Activated CD8-positive, alpha-beta memory T cell treated with anti-CD3 and anti-CD28 coated beads, Interleukin-2, amount 10 ng/mL, durations not matched to agents 7 days and 5 days (primary cell): ENCODE data around the gene CMIP. TPM values are rescaled to one million over a fixed set of nuclear protein-coding genes. Genes with fewer than 3 reads are reported as not detected.
"Not testable (repeated sequence)": the region's sequence is repeated elsewhere in the genome, so short reads cannot be mapped to it uniquely, and the experiment has no call there.

Source experiments
- ATAC-seq: fragments of 150-1000 bp; cut with Tn5 transposase; one replicate; pipeline ENCODE4 v1.10.0; 2021; ENCODE audit warnings: moderate library complexity
- CTCF ChIA-PET: fragments of 350-600 bp; sonication (Branson Sonifier 250); formaldehyde crosslinking; loops from one replicate; lab custom pipeline; 2021; ENCODE audit warnings: antibody characterized with exemption; lab: Charles Lee
- DNase-seq: peaks from one replicate; pipeline ENCODE4 v3.0.0-alpha.2; 2020
- H3K27ac Mint-ChIP-seq: one replicate; pipeline ENCODE4 v1.8.0; 2021; ENCODE audit warnings: mild to moderate bottlenecking, mixed read lengths
- H3K27me3 Mint-ChIP-seq: one replicate; pipeline ENCODE4 v1.8.0; 2021; ENCODE audit warnings: mixed read lengths
- H3K36me3 Mint-ChIP-seq: one replicate; pipeline ENCODE4 v1.8.0; 2021; ENCODE audit warnings: mild to moderate bottlenecking, mixed read lengths
- H3K4me1 Mint-ChIP-seq: one replicate; pipeline ENCODE4 v1.8.0; 2021; ENCODE audit warnings: mixed read lengths
- H3K4me3 Mint-ChIP-seq: one replicate; pipeline ENCODE4 v1.8.0; 2021; ENCODE audit warnings: mild to moderate bottlenecking, moderate library complexity, mixed read lengths
- H3K9me3 Mint-ChIP-seq: one replicate; pipeline ENCODE4 v1.8.0; 2022; ENCODE audit warnings: low read depth, mixed read lengths
- total RNA-seq, 2 experiments: library from RNA; stranded (reverse); gene quantifications; one replicate each; pipeline ENCODE4 v1.2.3, GENCODE V29; 2021

CMIP gene
- 10 to 100 TPM; 77.4 to 98.8 TPM for total RNA-seq

DNA sequence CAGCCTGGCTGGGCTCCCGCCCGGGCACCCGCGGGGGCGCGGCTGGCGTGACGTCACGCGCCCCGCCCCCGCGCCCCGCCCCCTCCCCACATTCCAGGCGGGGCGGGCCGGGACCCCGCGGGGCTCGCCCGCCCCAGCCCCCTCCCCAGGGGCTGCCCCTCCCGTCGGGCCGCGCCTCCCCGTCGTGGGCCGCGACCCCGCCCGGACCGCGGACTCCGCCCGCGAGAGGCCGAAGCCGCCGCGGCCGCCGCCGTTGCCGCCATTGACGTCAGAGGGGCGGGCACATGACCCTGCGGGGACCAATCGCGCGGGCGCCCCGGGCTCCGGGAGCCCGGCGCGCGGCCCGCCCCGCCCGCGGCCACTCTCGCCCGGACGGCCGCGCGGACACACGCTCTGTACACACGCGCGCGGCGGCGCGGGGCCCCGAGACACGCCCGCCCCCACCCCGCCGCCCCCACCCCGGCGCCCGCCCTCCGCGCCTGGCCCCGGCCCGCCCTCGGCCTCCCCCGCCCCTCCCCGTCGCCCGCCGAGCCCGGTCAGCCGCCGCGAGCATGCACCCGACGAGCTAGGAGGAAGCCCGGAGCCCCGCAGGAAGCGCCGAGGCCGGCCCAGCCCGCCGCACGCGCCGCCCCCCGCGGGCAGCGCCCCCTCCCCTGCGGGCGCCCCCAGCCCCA is at the start of gene CMIP:
Gene CMIP, plus strand, starts transcription at position 361 of the 674 bp plus-strand sequence.
- H3K9me3 Mint-ChIP-seq = no peaks in the 10 kb centered on the region
- CTCF ChIA-PET = interaction anchor here (0.8 kb wide), 1 partner anchor 10 kb away, joined by 3 read pairs; no protein-coding TSS in a partner anchor
- H3K27me3 Mint-ChIP-seq = peaks cover 26% of the 10 kb centered on the region
- ATAC-seq (peak; percentile 85), DNase-seq (peak; percentile 85)
- peak within 1 kb of the TSS; percentile 91 for H3K4me3 Mint-ChIP-seq
- peaks cover 51% of the 10 kb centered on the region for H3K4me1 Mint-ChIP-seq
- peak within 1 kb of the TSS; percentile 84 for H3K27ac Mint-ChIP-seq
- H3K36me3 Mint-ChIP-seq = peaks cover 14% of the 10 kb centered on the region

DNA sequence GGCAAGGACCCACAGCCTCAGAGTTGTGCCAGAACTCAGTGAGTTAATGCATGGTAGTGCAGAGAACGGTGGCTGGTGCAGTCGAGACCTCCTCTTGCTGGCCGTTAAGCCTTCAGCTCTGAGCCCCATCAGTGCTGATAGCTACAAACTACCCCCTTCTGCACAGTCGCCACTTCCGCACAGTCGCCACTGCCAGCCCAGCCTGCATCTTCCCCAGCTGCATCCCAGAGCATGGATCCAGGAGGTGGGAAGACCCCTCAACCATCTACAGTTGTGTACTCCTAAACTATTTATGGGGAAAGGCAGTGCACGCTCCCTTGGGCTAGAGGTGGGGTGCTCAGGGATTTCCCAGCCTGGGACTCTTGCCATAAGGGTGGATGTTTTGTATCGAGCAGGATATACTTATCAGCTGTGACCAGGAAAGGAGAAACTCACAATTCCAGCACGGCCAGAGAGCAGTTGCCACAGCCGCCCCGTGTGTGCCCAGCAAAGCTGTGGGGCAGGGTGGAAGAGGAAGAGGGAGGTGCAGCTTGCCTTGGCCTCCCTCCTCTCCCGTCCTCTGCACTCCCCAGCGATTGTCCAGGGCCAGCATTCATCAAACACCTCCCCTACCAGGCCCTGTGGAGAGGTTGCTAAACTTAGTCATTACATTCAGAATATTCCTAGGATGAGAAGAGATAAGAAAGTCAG is 49.5 kb upstream of the CMIP start:
- no peaks in the 10 kb centered on the region for H3K36me3 Mint-ChIP-seq
- CTCF ChIA-PET = interaction anchor here (0.9 kb wide), 1 partner anchor 9 kb away, joined by 5 read pairs; no protein-coding TSS in a partner anchor

DNA sequence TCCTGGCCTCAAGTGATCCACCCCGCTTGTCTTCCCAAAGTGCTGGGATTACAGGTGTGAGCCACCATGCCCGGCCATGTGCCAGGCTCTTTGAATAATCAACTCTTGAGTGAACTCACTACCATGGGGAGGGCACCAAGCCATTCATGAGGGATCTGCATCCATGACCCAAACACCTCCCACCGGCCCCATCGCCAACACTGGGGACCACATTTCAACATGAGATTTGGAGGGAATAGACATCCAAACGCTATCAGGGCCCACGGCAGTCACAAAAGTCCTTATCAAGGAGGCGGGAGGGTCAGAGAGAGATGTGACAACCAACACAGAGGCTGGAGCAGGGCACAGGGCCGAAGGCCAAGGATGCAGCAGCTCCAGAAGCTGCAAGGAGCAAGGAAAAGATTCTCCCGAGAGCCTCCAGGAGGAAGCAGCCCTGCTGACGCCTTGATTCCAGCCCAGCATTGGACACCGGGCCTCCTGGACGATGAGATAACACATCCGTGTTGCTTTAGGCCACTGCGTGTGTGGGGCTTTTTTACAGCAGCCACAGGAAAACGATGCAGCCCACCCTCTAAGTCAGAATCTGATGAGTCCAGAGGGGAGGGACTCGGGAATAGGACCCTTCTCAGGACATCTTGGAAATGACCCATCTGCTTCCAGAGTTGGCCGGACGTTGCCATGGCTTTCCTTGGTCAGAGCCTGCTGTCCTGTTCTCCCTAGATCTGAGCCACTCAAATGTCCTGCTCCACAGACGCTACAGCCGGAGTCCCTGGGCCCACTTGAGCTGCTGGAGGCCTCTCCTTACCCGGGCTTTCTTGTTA is 47.3 kb upstream of the CMIP start:
- H3K4me3 Mint-ChIP-seq = no peak overlapping the region
- ATAC-seq = no peak
- peaks cover 4% of the 10 kb centered on the region for H3K27me3 Mint-ChIP-seq
- peaks cover 4% of the 10 kb centered on the region for H3K9me3 Mint-ChIP-seq
- no peak overlapping the region for H3K27ac Mint-ChIP-seq
- no peaks in the 10 kb centered on the region for H3K36me3 Mint-ChIP-seq
- no peak for DNase-seq
- H3K4me1 Mint-ChIP-seq = no peaks in the 10 kb centered on the region
- CTCF ChIA-PET = no interaction called here

More for the DNA sequence above, 49.5 kb upstream of the CMIP start:
- H3K27ac Mint-ChIP-seq = no peak overlapping the region
- no peaks in the 10 kb centered on the region for H3K4me1 Mint-ChIP-seq
- ATAC-seq (no peak), DNase-seq (no peak)
- peaks cover 2% of the 10 kb centered on the region for H3K9me3 Mint-ChIP-seq
- H3K27me3 Mint-ChIP-seq = no peaks in the 10 kb centered on the region
- H3K4me3 Mint-ChIP-seq = no peak overlapping the region

DNA sequence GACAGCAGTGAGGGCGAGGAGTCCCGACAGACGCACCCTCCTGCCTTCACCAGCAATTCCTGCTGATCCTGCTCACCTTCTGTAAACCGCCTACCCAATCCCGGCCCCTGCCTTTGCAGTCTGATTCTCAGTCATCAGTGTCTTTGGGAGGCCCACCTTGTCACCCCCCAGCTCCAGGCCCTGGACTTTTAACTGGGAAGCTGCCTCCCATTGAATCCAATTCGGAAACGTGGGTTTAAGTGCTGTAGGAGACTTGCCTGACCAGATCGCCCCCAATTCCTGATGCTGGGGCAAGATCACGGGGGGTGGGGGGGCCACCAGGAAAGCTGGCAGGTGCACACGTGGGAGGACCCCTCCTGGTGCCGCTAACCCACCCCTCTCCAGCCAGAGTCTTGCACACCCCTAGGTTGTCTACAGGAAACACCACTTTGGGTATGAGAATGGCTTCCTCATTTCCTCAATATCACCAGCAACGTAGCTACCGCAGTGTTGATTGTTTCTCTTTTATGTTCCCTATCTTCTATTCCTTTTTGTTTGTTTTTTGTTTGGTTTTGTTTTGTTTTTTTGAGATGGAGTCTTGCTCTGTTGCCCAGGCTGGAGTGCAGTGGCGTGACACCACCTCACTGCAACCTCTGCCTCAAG is 46.6 kb upstream of the CMIP start:
- no peak for DNase-seq
- CTCF ChIA-PET = interaction anchor here (1.2 kb wide), 1 partner anchor 219 kb away, joined by 3 read pairs; no protein-coding TSS in a partner anchor
- peaks cover 4% of the 10 kb centered on the region for H3K9me3 Mint-ChIP-seq
- no peaks in the 10 kb centered on the region for H3K36me3 Mint-ChIP-seq
- ATAC-seq = no peak
- H3K27me3 Mint-ChIP-seq = peaks cover 8% of the 10 kb centered on the region
- no peak overlapping the region for H3K27ac Mint-ChIP-seq
- no peaks in the 10 kb centered on the region for H3K4me1 Mint-ChIP-seq
- H3K4me3 Mint-ChIP-seq = no peak overlapping the region

DNA sequence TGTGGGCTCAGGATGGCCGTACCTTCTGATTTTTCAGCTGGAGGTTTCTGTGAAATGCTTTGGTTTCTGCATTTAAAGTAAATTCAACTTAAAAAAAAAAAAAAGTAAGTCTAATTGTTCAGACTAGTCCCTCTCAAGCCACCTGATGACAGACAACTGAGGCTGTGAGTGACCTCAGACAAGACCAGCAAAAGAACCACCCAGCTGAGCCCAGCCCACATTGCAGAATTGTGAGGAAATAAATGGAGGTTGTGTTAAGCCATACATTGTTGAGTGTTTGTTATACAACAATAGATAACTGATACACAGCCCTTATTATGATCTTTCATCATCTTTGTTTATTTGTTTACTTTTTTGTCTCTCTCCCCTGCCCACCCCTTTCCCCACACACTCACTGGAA is 44.7 kb upstream of the CMIP start:
- peaks cover 8% of the 10 kb centered on the region for H3K27me3 Mint-ChIP-seq
- CTCF ChIA-PET = interaction anchor here (0.6 to 2.4 kb wide), 8 partner anchors 10 to 330 kb away, joined by 3 to 7 read pairs (median 4); no protein-coding TSS in a partner anchor
- H3K27ac Mint-ChIP-seq = no peak overlapping the region
- no peak for DNase-seq
- H3K4me1 Mint-ChIP-seq = peaks cover 3% of the 10 kb centered on the region
- H3K36me3 Mint-ChIP-seq = no peaks in the 10 kb centered on the region
- H3K9me3 Mint-ChIP-seq = peaks cover 4% of the 10 kb centered on the region
- no peak for ATAC-seq
- H3K4me3 Mint-ChIP-seq = no peak overlapping the region

DNA sequence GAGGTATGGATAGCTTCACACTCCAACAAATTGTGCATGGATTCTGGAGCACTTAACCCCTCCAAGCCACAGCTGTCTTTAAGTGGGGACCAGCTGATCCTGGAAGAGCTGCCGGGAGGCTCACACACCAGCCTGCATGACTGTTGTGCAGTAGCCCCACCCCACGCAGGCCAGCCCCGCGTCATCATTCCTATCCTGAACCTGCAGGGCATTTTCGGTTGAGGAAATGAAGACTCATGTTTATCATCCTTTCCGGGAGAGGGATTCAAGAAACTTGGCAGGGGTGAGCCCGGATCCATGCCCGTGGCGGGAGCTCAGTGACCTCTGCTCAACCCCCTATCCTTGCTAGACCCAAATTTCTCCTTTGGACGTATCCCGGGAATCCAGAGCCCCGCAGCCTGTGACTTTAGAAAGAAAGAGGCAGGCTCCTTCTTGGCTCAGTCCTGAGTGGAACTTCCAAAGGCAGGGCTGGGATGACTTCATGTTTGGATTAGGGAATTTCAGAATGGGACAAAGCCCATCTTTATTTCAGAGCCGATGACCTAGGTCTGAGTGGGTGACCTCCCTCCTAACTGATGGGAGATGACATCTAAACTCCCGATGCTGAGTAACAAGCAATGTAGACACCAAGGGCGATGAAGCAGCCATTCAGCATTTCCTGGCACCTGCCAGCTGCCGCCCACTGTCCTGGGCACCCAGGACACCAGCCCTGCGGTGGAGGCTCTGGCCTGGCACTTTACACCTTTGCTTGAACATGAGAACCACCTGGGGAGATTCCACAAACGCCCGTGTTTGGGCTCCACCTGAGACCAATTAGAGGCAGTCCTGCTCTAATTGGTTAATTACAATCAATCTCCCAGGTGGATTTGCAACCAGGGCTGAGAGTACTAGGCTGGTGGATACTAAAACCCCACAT is 43.3 kb upstream of the CMIP start:
- ATAC-seq (no peak), DNase-seq (no peak)
- Mint-ChIP-seq H3K36me3 (no peaks in the 10 kb centered on the region), H3K4me3 (no peak overlapping the region), H3K9me3 (peaks cover 4% of the 10 kb centered on the region), H3K27me3 (peaks cover 8% of the 10 kb centered on the region), H3K27ac (no peak overlapping the region), H3K4me1 (peaks cover 3% of the 10 kb centered on the region)
- CTCF ChIA-PET = interaction anchor here (0.6 to 2.4 kb wide), 5 partner anchors 10 to 329 kb away, joined by 3 to 7 read pairs (median 5); no protein-coding TSS in a partner anchor

DNA sequence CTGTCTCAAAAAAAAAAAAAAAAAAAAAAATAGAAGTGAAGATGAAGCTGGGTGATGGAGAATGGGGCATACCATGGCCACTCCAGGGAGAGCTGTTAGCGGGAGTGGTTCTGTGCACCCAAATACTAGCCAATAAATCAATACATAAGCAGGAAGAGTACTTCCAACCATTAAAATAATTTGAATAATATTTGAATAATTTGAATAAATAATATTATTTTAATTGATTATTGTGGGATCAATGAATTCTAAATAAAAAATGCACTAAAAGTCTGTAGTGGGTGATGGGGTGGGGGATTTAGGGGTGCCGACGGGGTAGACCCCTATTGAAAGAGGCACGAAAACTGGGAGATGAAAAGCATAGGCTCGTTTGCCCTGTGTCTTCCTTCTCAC is 41.4 kb upstream of the CMIP start:
- CTCF ChIA-PET = interaction anchor here (0.6 to 2.5 kb wide), 26 partner anchors 8 to 346 kb away, joined by 3 to 19 read pairs (median 4); no protein-coding TSS in a partner anchor
- Mint-ChIP-seq H3K4me3 (peak overlapping the region; percentile 44), H3K9me3 (peaks cover 4% of the 10 kb centered on the region), H3K27ac (no peak overlapping the region), H3K27me3 (peaks cover 9% of the 10 kb centered on the region), H3K36me3 (no peaks in the 10 kb centered on the region), H3K4me1 (peaks cover 3% of the 10 kb centered on the region)
- DNase-seq = no peak
- ATAC-seq = no peak

DNA sequence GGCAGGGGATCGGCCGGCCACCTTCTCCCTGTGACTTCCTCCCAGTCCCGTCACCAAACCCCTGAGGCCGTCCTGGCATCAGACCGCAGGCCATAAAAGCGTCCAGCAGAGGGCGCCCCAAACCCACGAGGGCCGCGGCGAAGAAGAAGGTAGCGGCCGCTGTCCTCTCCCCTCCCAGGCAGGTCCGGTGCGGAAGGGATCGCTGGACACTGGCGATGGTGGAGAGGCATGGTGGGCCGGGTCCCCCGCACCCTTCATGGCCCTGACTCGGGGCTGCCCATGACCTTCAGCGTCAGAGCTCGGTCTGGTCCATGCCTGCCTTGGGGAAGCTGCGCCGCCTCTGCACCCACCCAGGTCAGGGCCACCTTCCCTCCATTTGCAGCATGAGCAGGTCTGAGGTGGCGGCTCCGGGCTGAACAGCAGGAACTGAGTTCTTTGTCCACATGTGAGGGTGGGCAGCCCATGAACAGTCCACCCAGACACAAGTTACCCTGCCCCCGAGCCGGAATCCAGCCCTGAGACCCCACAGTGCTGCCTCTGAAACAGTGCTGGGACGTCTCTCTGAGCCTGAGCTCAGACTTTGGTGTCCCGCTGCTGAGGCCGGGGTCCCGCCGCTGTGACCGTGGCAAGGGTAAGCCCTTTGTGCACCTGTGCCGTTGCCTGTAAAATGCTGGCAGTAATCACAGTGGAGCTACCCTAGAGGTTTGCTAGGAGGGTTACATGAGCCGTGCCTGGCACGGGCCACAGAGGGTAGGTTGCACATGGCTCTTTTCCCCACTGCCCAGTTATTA is 40.8 kb upstream of the CMIP start:
- Mint-ChIP-seq H3K9me3 (peaks cover 4% of the 10 kb centered on the region), H3K4me3 (peak overlapping the region; percentile 44)
- CTCF ChIA-PET = interaction anchor here (0.6 to 2.5 kb wide), 45 partner anchors 9 to 345 kb away, joined by 3 to 19 read pairs (median 3); no protein-coding TSS in a partner anchor

DNA sequence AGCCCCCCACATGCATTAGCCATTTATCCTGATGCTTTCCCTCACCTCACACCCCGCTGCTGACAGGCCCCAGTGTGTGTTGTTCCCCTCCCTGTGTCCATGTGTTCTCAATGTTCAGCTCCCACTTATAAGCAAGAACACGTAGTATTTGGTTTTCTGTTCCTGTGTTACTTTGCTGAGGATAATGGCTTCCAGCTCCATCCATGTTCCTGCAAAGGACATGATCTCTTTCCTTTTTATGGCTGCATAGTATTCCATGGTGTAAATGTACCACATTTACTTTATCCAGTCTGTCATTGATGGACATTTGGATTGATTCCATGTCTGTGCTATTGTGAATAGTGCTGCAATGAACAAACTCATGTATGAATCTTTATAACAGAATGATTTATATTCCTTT is 39.6 kb upstream of the CMIP start:
- H3K4me3 Mint-ChIP-seq, H3K27ac Mint-ChIP-seq: not testable (repeated sequence)
- CTCF ChIA-PET = interaction anchor here (1.4 to 2.5 kb wide), 9 partner anchors 10 to 325 kb away, joined by 3 to 18 read pairs (median 4); no protein-coding TSS in a partner anchor

More for the DNA sequence above, 40.8 kb upstream of the CMIP start:
- DNase-seq = peak; percentile 88
- H3K27me3 Mint-ChIP-seq = peaks cover 13% of the 10 kb centered on the region
- H3K4me1 Mint-ChIP-seq = peaks cover 3% of the 10 kb centered on the region
- peak; percentile 97 for ATAC-seq
- no peak overlapping the region for H3K27ac Mint-ChIP-seq
- H3K36me3 Mint-ChIP-seq = no peaks in the 10 kb centered on the region

DNA sequence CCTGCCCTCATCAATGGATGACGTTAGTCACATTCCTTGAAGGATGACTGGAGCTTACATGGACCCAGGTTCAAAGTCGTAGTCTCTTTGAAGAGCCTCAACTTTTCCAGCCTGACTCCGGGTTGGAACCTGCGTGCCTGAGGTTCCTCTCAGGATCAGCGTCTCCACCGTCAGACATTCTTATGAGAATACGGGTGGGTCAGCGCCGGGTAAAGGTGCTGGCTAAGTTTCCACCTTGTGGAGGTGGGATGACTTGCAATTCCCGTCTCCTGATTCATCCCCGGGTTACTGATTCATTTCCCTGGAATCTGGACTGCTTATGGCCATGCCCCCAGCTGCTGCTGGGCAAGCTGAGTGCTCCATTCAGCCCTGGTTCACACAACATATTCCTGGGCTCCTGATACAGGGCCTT is 38.9 kb upstream of the CMIP start:
- no peak overlapping the region for H3K4me3 Mint-ChIP-seq
- no peaks in the 10 kb centered on the region for H3K36me3 Mint-ChIP-seq
- H3K27ac Mint-ChIP-seq = no peak overlapping the region
- peaks cover 21% of the 10 kb centered on the region for H3K27me3 Mint-ChIP-seq
- no peaks in the 10 kb centered on the region for H3K9me3 Mint-ChIP-seq
- DNase-seq (no peak), ATAC-seq (no peak)
- CTCF ChIA-PET = no interaction called here
- H3K4me1 Mint-ChIP-seq = peaks cover 3% of the 10 kb centered on the region

More for the DNA sequence above, 39.6 kb upstream of the CMIP start:
- not testable (repeated sequence) for DNase-seq, H3K36me3 Mint-ChIP-seq, ATAC-seq, H3K9me3 Mint-ChIP-seq, H3K4me1 Mint-ChIP-seq
- H3K27me3 Mint-ChIP-seq = peaks cover 20% of the 10 kb centered on the region

DNA sequence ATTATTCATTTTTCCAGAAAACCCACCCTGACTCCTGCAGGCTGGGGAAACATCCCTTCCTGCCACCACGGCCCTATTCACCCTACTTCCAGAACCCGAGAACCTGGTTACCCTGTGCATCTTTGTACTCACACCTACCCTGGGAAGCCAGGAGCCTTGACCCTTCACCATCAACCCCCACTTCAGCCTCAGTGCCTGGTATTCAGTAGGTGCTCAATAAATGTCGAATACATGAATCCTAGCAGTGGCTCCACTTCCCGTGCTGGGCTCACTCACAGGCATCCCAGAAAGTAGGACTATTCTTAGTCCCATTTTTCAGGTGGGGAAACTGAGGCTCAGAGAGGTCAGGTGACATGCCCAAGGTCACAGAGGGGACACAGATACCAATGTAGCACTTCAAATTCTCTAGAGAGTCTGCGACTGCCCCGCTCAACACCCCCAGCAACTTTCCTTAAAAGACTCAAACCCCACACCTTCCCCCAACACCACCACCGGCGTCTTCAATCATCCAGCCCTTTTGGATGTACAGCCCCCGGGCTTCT is 36.1 kb upstream of the CMIP start:
- H3K4me3 Mint-ChIP-seq = no peak overlapping the region
- H3K9me3 Mint-ChIP-seq = no peaks in the 10 kb centered on the region
- DNase-seq = no peak
- H3K27ac Mint-ChIP-seq = no peak overlapping the region
- ATAC-seq = no peak
- peaks cover 19% of the 10 kb centered on the region for H3K27me3 Mint-ChIP-seq
- H3K36me3 Mint-ChIP-seq = no peaks in the 10 kb centered on the region
- CTCF ChIA-PET = no interaction called here
- H3K4me1 Mint-ChIP-seq = peaks cover 1% of the 10 kb centered on the region
